IPS-NIHi7 (cell line): ENCODE measurements around the gene RTEL1.

Experiments
- DNase-seq: peaks from one replicate; pipeline ENCODE4 v3.0.0; 2012; ENCODE audit warnings: mixed read lengths; ENCODE audit errors: extremely low spot score

RTEL1 gene

GRCh38 chr20:63740070-63740626 is 82.0 kb downstream of the RTEL1 start:
- DNase-seq, result peak; percentile 66

DNA sequence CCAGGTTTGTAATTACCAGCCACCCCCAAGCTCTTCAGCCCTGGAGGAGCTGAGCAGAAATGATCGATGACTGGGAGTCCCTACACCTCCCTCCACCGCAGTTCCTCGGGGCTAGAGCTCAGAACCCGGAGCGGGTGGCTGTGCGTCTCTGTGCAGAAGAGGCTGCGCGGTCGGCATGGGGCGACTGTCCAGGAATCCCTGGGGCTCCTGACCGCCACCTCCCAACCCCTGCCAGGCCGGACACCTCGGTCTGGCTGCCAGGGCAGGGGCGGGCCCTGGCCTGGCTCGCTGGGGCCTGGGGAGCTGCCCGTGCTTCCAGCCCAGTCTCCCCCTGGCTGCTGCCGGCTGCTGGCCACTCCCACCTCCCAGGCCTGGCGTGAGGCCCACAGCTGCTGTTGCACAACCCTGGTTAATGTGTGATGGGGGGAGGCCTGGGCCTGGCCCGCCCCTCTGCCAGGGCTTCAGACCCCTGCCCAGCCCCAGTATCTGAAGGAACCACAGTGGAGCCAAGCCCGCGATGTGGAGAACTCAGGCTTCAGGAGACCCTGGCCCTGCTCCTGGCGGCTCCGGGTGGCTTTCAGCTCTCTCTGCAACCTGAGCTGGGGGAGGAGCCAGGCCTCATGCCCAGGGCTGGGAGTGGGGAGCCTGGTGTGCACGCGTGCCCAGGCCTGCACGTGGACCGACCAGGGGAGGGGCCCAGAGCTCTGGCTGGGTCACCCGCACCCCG is 82.7 kb downstream of the RTEL1 start:
- DNase-seq, result peak; percentile 86

GRCh38 chr20:63741354-63741675 is 83.2 kb downstream of the RTEL1 start:
- DNase-seq, result no peak

- no peak for DNase-seq
Measured at GRCh38 chr20:63741676-63742380, 83.7 kb downstream of the RTEL1 start.

DNA sequence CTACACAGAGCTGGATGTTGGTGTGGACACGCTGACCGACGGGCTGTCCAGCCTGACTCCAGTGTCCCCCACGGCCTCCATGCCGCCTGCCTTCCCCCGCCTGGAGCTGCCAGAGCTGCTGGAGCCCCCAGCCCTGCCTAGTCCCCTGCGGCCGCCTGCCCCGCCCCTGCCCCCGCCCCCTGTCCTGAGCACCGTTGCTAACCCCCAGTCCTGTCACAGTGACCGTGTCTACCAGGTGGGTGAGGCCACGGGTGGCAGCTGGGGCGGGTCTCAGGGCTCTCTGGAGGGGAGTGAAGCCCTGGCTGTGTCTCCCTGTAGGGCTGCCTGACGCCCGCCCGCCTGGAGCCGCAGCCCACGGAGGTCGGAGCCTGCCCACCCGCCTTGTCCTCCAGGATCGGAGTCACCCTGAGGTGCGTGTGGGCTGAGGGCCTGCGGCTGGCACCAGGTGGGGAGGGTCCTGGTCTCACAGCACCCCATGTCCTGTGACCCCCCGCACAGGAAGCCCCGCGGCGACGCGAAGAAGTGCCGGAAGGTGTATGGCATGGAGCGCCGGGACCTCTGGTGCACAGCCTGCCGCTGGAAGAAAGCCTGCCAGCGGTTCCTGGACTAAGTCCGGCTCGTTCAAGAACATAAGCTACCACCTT is 84.4 kb downstream of the RTEL1 start:
- DNase-seq, result no peak

DNA sequence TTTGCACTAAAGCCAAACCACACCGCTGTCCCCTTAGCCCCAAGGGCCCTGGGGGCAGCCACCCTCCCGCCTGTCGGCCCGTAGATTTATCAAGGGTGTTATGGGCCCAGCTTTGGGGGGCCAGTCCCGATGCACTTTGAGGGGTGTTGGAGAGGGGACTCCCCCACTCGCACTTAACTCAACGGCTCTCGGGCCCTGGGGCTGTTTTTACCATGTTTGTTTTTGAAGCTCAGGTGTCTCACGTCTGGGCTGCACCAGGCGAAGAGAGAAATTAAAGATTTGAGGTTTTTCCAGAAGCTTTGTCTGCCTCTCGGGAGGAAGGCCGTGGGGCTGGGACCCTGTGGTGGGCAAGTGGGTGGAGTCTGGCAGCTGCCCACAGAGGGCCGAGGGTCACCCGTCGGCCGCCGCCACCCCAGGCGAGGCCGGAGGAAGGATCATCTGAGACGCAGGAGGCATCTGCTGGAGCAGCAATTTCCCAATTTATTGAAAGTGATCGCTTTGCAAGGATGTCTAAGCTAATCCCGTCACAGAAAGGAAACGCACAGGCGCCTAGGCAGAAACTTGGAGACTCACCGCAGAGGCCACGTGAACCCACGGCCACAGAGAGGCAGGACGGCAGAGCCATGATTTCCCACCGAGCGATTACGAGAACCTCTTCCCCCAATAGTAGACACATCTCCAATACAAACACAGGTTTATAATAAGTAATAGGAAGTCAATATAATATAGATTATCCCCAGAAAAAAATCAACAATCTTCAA is 85.3 kb downstream of the RTEL1 start:
- DNase-seq, result no peak

DNA sequence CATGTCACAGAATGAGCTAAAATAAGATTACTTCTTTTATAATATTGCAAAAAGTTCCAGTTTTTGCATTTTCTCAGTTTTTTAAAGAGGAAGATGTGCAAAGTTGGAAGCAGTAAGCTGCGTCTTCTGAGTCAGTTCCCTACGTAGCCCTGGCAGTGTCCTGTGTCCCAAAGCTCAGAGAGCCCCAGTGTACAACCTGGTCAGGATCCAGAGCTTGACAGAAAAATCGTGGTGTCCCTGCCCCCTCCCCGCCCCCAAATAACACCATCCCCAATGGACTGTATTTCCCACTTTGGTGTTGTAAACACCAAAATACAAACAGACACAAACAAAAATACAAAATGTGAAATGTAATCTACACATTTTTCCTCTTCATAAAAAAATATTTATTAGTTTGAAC is 86.0 kb downstream of the RTEL1 start:
- no peak for DNase-seq

DNA sequence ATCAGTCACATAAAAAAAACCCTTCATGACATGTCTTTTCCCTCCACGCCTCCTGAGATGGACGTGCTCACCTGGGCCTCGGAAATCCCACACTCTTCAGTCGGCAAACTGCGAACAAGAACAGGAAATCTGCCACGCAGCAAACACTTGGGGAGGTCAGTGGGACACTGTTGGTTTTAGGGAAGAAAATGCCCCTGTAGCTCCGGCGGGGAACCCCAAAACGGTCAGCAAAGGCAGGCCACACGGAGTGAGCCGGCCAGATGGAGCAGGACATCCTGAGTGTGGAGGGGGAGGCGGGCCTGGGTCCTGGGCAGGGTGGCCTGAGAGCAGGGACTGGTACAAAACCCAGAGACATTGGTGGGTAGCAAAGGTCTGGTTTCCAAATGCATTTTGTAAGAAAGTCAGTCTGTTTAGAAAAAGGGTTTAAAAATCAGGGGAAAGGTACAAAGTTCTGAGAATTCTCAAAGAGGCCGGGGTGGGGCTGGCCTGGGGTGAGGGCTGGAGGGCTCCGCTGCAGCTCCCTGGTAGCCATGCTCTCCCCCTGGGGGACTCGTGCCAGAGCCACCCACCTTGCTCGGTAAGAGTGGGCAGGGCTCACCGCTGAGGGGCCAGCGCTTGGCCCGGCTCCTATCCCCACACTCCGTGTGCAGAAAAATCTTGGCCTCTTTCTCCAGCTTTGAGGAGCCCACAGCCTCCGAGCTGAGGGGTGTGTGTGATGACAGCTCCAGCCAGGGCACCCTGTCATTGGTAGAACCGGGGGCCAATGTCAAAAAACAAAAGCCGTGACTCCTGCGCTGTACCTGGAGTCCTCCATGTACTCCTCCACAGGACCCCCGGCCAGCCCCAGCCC is 86.7 kb downstream of the RTEL1 start:
- no peak for DNase-seq

DNA sequence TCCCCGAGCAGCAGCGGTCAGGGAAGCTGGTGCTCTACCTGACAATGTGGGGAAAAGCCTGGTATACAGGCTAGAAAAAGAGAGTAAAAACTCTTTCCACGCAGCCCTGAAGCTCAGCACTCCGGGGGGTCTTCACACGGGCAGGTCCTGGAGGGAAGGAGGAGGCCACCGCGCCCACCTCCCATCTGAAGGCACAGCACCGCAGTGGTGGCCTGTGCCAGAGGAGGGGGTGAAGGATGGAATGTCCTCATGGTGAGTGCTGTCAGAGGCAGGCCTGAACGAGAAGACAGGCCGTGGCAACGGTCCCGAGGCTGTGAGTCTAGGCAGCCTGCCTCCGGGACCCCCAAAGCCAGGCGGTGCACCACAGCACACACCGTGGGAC is 87.3 kb downstream of the RTEL1 start:
- no peak for DNase-seq
